HepG2 (cell line): Measurements from ENCODE around the gene RARA. TPM values are rescaled to one million over a fixed set of nuclear protein-coding genes. Genes with fewer than 3 reads are reported as not detected.

Experiments used
- ATAC-seq: fragments of 200-7000 bp; cut with Tn5 transposase; 3 replicates; pipeline ENCODE4 v1.9.1; 2020; ENCODE audit warnings: mild to moderate bottlenecking, moderate library complexity
- BruUV-seq: library from RNA; stranded (reverse); fragments of 400-500 nt; replicated peaks from 2 replicates; lab custom pipeline; 2021; lab: Mats Ljungman, UMichigan
- CTCF ChIA-PET: fragments of 300-600 bp; formaldehyde crosslinking; extraction: SDS; loops from one replicate; lab custom pipeline; 2021; ENCODE audit warnings: low total read pairs, inconsistent platforms, low intra/inter-chr PET ratio; lab: Yijun Ruan, JAX
- POLR2A ChIA-PET: fragments of 350-600 bp; sonication (Branson Sonifier 250); formaldehyde crosslinking; loops from one replicate; lab custom pipeline; 2020; ENCODE audit warnings: antibody characterized with exemption, inconsistent platforms; lab: Yijun Ruan, JAX
- DNase-seq: peaks from one replicate; pipeline ENCODE4 v3.0.0-alpha.2; 2015; ENCODE audit warnings: low spot score
- FAIRE-seq: peaks from 3 replicates; lab custom pipeline; 2011; peaks lifted over from hg19 to GRCh38; lab: Jason Lieb, UNC
- H2AFZ ChIP-seq: one replicate; pipeline ENCODE4 v1.6.1; 2011; ENCODE audit warnings: low read length, inconsistent platforms
- H3K27ac ChIP-seq: fragments of 300-600 bp; 3 replicates; pipeline ENCODE4 v1.8.0; 2011; ENCODE audit warnings: mixed run types, mild to moderate bottlenecking, mixed read lengths, low read length, inconsistent platforms; ENCODE audit not compliant: insufficient read depth; ENCODE audit errors: extremely low read length
- H3K27me3 ChIP-seq, 2 experiments: fragments of 200-600 bp in 1 of 2; 2 replicates in 1 of 2; 3 replicates in 1 of 2; pipeline versions ENCODE4 v1.6.0 to v1.8.0; 2011; ENCODE audit warnings: low read length in 2 of 2, mild to moderate bottlenecking in 2 of 2, moderate library complexity in 2 of 2, inconsistent platforms in 1 of 2; ENCODE audit not compliant: insufficient read depth in 2 of 2, control insufficient read depth in 1 of 2
- H3K36me3 ChIP-seq, 2 experiments: fragments of 200-600 bp in 1 of 2; replicated peaks in 1 of 2; 2 replicates in 1 of 2; 3 replicates in 1 of 2; pipeline versions ENCODE4 v1.5.1 to v1.8.0; 2011; ENCODE audit warnings: low read length in 2 of 2, inconsistent platforms in 1 of 2; ENCODE audit not compliant: insufficient read depth in 2 of 2, control insufficient read depth in 1 of 2
- H3K4me1 ChIP-seq: 2 replicates; pipeline ENCODE4 v1.5.1; 2012; ENCODE audit warnings: low read length, inconsistent platforms; ENCODE audit not compliant: insufficient read depth
- H3K4me2 ChIP-seq: 2 replicates; pipeline ENCODE4 v1.6.0; 2011; ENCODE audit warnings: low read depth, low read length, inconsistent platforms
- H3K4me3 ChIP-seq, 3 experiments: fragments of 200-600 bp in 1 of 3; sonication (generic), shearing (Covaris generic) in 1 of 3; replicated peaks in 1 of 3; 2 replicates each; pipeline ENCODE4 v1.5.1; 2011 to 2016; ENCODE audit warnings: low read length in 3 of 3, inconsistent platforms in 2 of 3, low read depth in 2 of 3, mild to moderate bottlenecking in 2 of 3, control low read depth in 1 of 3, mixed read lengths in 1 of 3; ENCODE audit not compliant: insufficient read depth in 1 of 3
- H3K79me2 ChIP-seq: one replicate; pipeline ENCODE4 v1.6.1; 2011; ENCODE audit warnings: low read length, inconsistent platforms; ENCODE audit not compliant: insufficient read depth
- H3K9ac ChIP-seq: 2 replicates; pipeline ENCODE4 v1.6.0; 2011; ENCODE audit warnings: mild to moderate bottlenecking, low read depth, low read length, inconsistent platforms; ENCODE audit not compliant: insufficient read depth
- H3K9me3 ChIP-seq: 2 replicates; pipeline ENCODE4 v1.5.1; 2012; ENCODE audit warnings: mild to moderate bottlenecking, low read length
- H4K20me1 ChIP-seq: 2 replicates; pipeline ENCODE4 v1.6.0; 2011; ENCODE audit warnings: inconsistent platforms, mild to moderate bottlenecking, low read length, moderate library complexity; ENCODE audit not compliant: insufficient read depth
- EHMT2 ChIP-seq: fragments of 200-600 bp; sonication (generic); IDR thresholded peaks from 2 replicates; pipeline ENCODE4 v1.7.0; 2017; ENCODE audit warnings: antibody characterized with exemption, low read depth, low read length, borderline replicate concordance
- ETV5 ChIP-seq: IDR thresholded peaks from 2 replicates; pipeline ENCODE4 v1.6.1; 2018; ENCODE audit warnings: missing biosample characterization, missing genetic modification reagents, inconsistent platforms, borderline replicate concordance
- MED13 ChIP-seq: sonication (generic); formaldehyde crosslinking; IDR thresholded peaks from 2 replicates; pipeline ENCODE4 v1.5.0; 2020; ENCODE audit warnings: missing genetic modification reagents
- RAD21 ChIP-seq: fragments of 450-650 bp; formaldehyde crosslinking; IDR thresholded peaks from 2 replicates; pipeline ENCODE4 v1.5.0; 2020; ENCODE audit warnings: mild to moderate bottlenecking
- RARA ChIP-seq: IDR thresholded peaks from 2 replicates; pipeline ENCODE4 v1.6.1; 2016; ENCODE audit warnings: missing genetic modification reagents, missing compliant biosample characterization
- REL ChIP-seq: sonication (generic); formaldehyde crosslinking; conservative IDR thresholded peaks from 2 replicates; pipeline ENCODE4 v1.8.0; 2022; ENCODE audit warnings: mild to moderate bottlenecking, missing genetic modification reagents, moderate library complexity
- RFX3 ChIP-seq: IDR thresholded peaks from 2 replicates; pipeline ENCODE4 v1.6.1; 2016; ENCODE audit warnings: missing biosample characterization, missing genetic modification reagents
- RXRA ChIP-seq: sonication (generic); formaldehyde crosslinking; IDR thresholded peaks from 2 replicates; pipeline ENCODE4 v1.5.1; 2020; ENCODE audit warnings: missing genetic modification reagents
- SIN3B ChIP-seq: fragments of 150-350 bp; IDR thresholded peaks from 2 replicates; pipeline ENCODE4 v1.6.1; 2014; ENCODE audit warnings: low read length
- ZBTB33 ChIP-seq: sonication (generic); formaldehyde crosslinking; IDR thresholded peaks from 2 replicates; pipeline ENCODE4 v1.4.0; 2020; ENCODE audit warnings: missing genetic modification reagents
- ZBTB46 ChIP-seq: sonication (generic); formaldehyde crosslinking; IDR thresholded peaks from 2 replicates; pipeline ENCODE4 v1.4.0; 2020; ENCODE audit warnings: mild to moderate bottlenecking, missing genetic modification reagents, borderline replicate concordance
- ZMYM3 ChIP-seq: sonication (generic); formaldehyde crosslinking; IDR thresholded peaks from 2 replicates; pipeline ENCODE4 v1.5.1; 2020; ENCODE audit warnings: mild to moderate bottlenecking, missing genetic modification reagents
- ZNF276 ChIP-seq: sonication (generic); formaldehyde crosslinking; IDR thresholded peaks from 2 replicates; pipeline ENCODE4 v1.4.0; 2020; ENCODE audit warnings: mild to moderate bottlenecking, low read depth, missing genetic modification reagents
- ZNF605 ChIP-seq: sonication (generic); formaldehyde crosslinking; IDR thresholded peaks from 2 replicates; pipeline ENCODE4 v1.8.0; 2022; ENCODE audit warnings: mild to moderate bottlenecking, missing genetic modification reagents
- ZNF672 ChIP-seq: sonication (generic); formaldehyde crosslinking; IDR thresholded peaks from 2 replicates; pipeline ENCODE4 v1.8.1; 2022; ENCODE audit warnings: missing genetic modification reagents
- ZNF768 ChIP-seq: sonication (generic); formaldehyde crosslinking; IDR thresholded peaks from 2 replicates; pipeline ENCODE4 v1.4.0; 2020; ENCODE audit warnings: missing genetic modification reagents
- WGBS: methylation state at CpG from one replicate; pipeline ENCODE4 v1.1.6; 2017; ENCODE audit warnings: low lambda C conversion rate; 5-methylcytosine and 5-hydroxymethylcytosine counted together
- in situ Hi-C: cut with HindIII; loops from 2 replicates; pipeline ENCODE4 v1.10.0; 2017; ENCODE audit warnings: low pct_unique_long_range_greater_than_20kb; ENCODE audit not compliant: extremely low pct_ligation_motif_present
- intact Hi-C: fragments of 100-400 bp; cut with micrococcal nuclease; formaldehyde crosslinking; loops from one replicate; pipeline ENCODE4 v1.10.0; 2022; ENCODE audit not compliant: unreplicated experiment
- polyA plus RNA-seq, 8 experiments: library from polyadenylated mRNA; depleted of rRNA in 3 of 8; stranded (reverse) in 7 of 8; unstranded in 1 of 8; fragments of >200 nt; fragmentation: Illumina TruSeq in 4 of 8; extraction: Trizol in 4 of 8; gene quantifications; 2 replicates each; pipeline versions ENCODE4 v1.2.1 to v1.2.3, GENCODE V29; 2011 to 2016; ENCODE audit warnings: low read depth in 4 of 8, missing spikeins in 1 of 8, mixed read lengths in 1 of 8; ENCODE audit not compliant: insufficient read depth in 1 of 8
- total RNA-seq, 5 experiments: library from RNA; depleted of rRNA; stranded (reverse); fragments of >200 nt; fragmentation: Illumina TruSeq; extraction: Trizol; gene quantifications; 2 replicates each; pipeline ENCODE4 v1.2.3, GENCODE V29; 2016; ENCODE audit warnings: low read depth in 1 of 5

RARA gene
- total and polyA plus RNA-seq, 2 of the 13 experiments (the other 11 are each of a cell fraction or from before 2014, with no cell fraction given), result 6.4 to 8.6 TPM

- peak; percentile 31; the same call in 1 of the 2 replicates for TF ChIP-seq MED13 (CRISPR knock-in tag)
- TF ChIP-seq ETV5 (CRISPR knock-in tag), result no peak
- 0 out of 2 replicates have a peak, but pooled peaks have one; percentile 13 for TF ChIP-seq RFX3 (CRISPR knock-in tag)
- peak; percentile 31; the same call in 1 of the 2 replicates for TF ChIP-seq ZBTB33 (CRISPR knock-in tag)
- peak; percentile 42; the same call in 1 of the 2 replicates for TF ChIP-seq RXRA
- peak; percentile 70; the same call in 1 of the 2 replicates for TF ChIP-seq ZMYM3
- peak; percentile 14; the same call in 1 of the 2 replicates for TF ChIP-seq REL (CRISPR knock-in tag)
- no peak for TF ChIP-seq ZNF672
These were observed 53.1 kb downstream of the RARA start (continued) for GRCh38 chr17:40361925-40362695.

GRCh38 chr17:40362696-40363110, 53.7 kb downstream of the RARA start:
- ATAC-seq (peak; percentile 89), FAIRE-seq (peak; percentile 49), DNase-seq (peak; percentile 85)
- Histone ChIP-seq H3K9me3 (no peaks in the 10 kb centered on the region), H3K36me3 (no peaks in the 10 kb centered on the region), H3K4me2 (peak overlapping the region; percentile 69), H2AFZ (no peak overlapping the region), H3K9ac (peak overlapping the region; percentile 59), H3K79me2 (no peaks in the 10 kb centered on the region), H3K4me1 (peaks cover 41% of the 10 kb centered on the region), H3K27me3 (peaks cover 0 to 11% of the 10 kb centered on the region in 2 experiments; a peak in 2 of 5 replicates), H3K4me3 (peak overlapping the region; percentile 45 to 67 (median 60); a peak in 5 of 6 replicates), H3K27ac (no peak overlapping the region), H4K20me1 (no peaks in the 10 kb centered on the region)
- in situ Hi-C loops, result loop anchor here (5.0 kb wide), 1 partner anchor 170 kb away; no protein-coding TSS in a partner anchor
- 2% methylated on average over 19 of the region's 58 CpGs for WGBS
- ChIA-PET CTCF (interaction anchor here (0.9 to 2.3 kb wide), 4 partner anchors 51 to 170 kb away, joined by 3 to 7 read pairs (median 5); no protein-coding TSS in a partner anchor), POLR2A (interaction anchor here (0.5 to 3.0 kb wide), 17 partner anchors 10 to 234 kb away, joined by 3 to 11 read pairs (median 4); partner anchors contain the start of genes RARA, TOP2A and WIPF2)
- BruUV-seq, result no TSS peak
- intact Hi-C loops, result loop anchor here (1.0 kb wide), 1 partner anchor 86 kb away; no protein-coding TSS in a partner anchor
- TF ChIP-seq ZNF605 (CRISPR knock-in tag) (no peak), EHMT2 (no peak), ZBTB46 (CRISPR knock-in tag) (no peak), ZNF768 (CRISPR knock-in tag) (peak; percentile 77), SIN3B (no peak), ZNF276 (no peak), RAD21 (CRISPR knock-in tag) (peak; percentile 90), RARA (CRISPR knock-in tag) (0 out of 2 replicates have a peak, but pooled peaks have one; percentile 27)
